MCF 10A (cell line): Measurements from ENCODE around the gene ATPAF1. TPM values are rescaled to one million over a fixed set of nuclear protein-coding genes. Genes with fewer than 3 reads are reported as not detected.
"Not testable (repeated sequence)": the region's sequence is repeated elsewhere in the genome, so short reads cannot be mapped to it uniquely, and the experiment has no call there.

ENCODE experiments used
- BruUV-seq: library from RNA; stranded (reverse); fragments of 400-500 nt; replicated peaks from 2 replicates; lab custom pipeline; 2021; lab: Mats Ljungman, UMichigan
- CTCF ChIA-PET: fragments of 300-600 bp; sonication (Branson Sonifier 250); formaldehyde crosslinking; extraction: SDS; loops from one replicate; lab custom pipeline; 2021; ENCODE audit warnings: antibody characterized with exemption, inconsistent platforms; lab: Yijun Ruan, JAX
- POLR2A ChIA-PET: fragments of 300-600, 350-650 bp; sonication (Branson Sonifier 250); formaldehyde crosslinking; extraction: SDS; loops from one replicate; lab custom pipeline; 2020; ENCODE audit warnings: antibody characterized with exemption, inconsistent platforms; lab: Yijun Ruan, JAX
- DNase-seq: peaks from one replicate; pipeline ENCODE4 v3.0.0-alpha.2; 2018; ENCODE audit not compliant: unreplicated experiment
- H3K27ac Mint-ChIP-seq: one replicate; pipeline ENCODE4 v1.8.0; 2022; ENCODE audit warnings: mild to moderate bottlenecking, low read depth, mixed read lengths; ENCODE audit not compliant: unreplicated experiment
- H3K27me3 Mint-ChIP-seq: one replicate; pipeline ENCODE4 v1.8.0; 2022; ENCODE audit warnings: mixed read lengths; ENCODE audit not compliant: insufficient read depth, unreplicated experiment
- H3K36me3 Mint-ChIP-seq: one replicate; pipeline ENCODE4 v1.8.0; 2022; ENCODE audit warnings: mild to moderate bottlenecking, moderate library complexity, mixed read lengths; ENCODE audit not compliant: insufficient read depth, unreplicated experiment
- H3K4me1 Mint-ChIP-seq: one replicate; pipeline ENCODE4 v1.8.0; 2022; ENCODE audit warnings: mixed read lengths; ENCODE audit not compliant: insufficient read depth, unreplicated experiment
- H3K4me3 Mint-ChIP-seq: one replicate; pipeline ENCODE4 v1.8.0; 2022; ENCODE audit warnings: mild to moderate bottlenecking, moderate library complexity, mixed read lengths; ENCODE audit not compliant: unreplicated experiment
- H3K9me3 Mint-ChIP-seq: one replicate; pipeline ENCODE4 v1.8.0; 2022; ENCODE audit warnings: mixed read lengths; ENCODE audit not compliant: unreplicated experiment
- CTCF ChIP-seq: fragments of 200-600 bp; IDR thresholded peaks from one replicate; pipeline ENCODE4 v1.8.0; 2022; ENCODE audit warnings: antibody characterized with exemption, mild to moderate bottlenecking; ENCODE audit not compliant: unreplicated experiment
- intact Hi-C: fragments of 100-400 bp; cut with micrococcal nuclease; formaldehyde crosslinking; loops from 2 replicates; pipeline ENCODE4 v1.14.1; 2022
- total RNA-seq: library from RNA; stranded (reverse); gene quantifications from 2 replicates; pipeline ENCODE4 v1.2.3, GENCODE V29; 2022

ATPAF1 gene
- total RNA-seq, 1 experiment from 2014 or later: 43.2 TPM

DNA sequence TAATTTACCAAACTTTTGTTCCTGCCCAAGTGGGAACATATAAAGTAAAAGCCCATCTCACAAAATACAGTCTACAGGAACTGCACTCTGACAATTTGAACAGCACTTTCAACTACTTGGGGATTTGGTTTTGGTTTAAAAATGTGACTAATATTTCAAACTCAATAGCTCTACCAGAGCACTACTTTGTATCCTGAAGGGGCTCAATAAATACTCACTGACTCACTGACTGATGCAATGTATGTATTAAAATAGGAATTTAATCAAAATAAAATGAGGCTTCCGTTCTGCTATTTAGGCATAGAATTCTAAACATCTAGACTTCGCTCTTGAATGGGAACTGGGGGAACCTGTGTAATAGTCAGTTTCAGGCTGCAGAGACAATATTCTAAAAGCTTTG is 28.9 kb upstream of the ATPAF1 start:
- Mint-ChIP-seq H3K4me1 (no peaks in the 10 kb centered on the region), H3K27me3 (no peaks in the 10 kb centered on the region), H3K36me3 (peaks cover 72% of the 10 kb centered on the region), H3K27ac (no peak overlapping the region), H3K4me3 (no peak overlapping the region), H3K9me3 (no peaks in the 10 kb centered on the region)
- CTCF ChIA-PET: interaction anchor here (0.5 to 0.7 kb wide), 2 partner anchors 16 to 306 kb away, joined by 3 to 4 read pairs; no protein-coding TSS in a partner anchor
- BruUV-seq: no TSS peak
- no peak for DNase-seq
- POLR2A ChIA-PET: interaction anchor here (0.5 kb wide), 2 partner anchors 92 to 1037 kb away, joined by 3 read pairs; no protein-coding TSS in a partner anchor
- TF ChIP-seq CTCF: no peak
- intact Hi-C loops: no loop called here

- BruUV-seq, DNase-seq, H3K4me3 Mint-ChIP-seq, H3K4me1 Mint-ChIP-seq, H3K27ac Mint-ChIP-seq, H3K9me3 Mint-ChIP-seq, H3K27me3 Mint-ChIP-seq, intact Hi-C loops, CTCF ChIA-PET: not testable (repeated sequence)
- peaks cover 87% of the 10 kb centered on the region for H3K36me3 Mint-ChIP-seq
- POLR2A ChIA-PET: interaction anchor here (1.1 kb wide), 1 partner anchor 14 kb away, joined by 3 read pairs; no protein-coding TSS in a partner anchor
Observed at GRCh38 chr1:46694676-46695075, 26.5 kb upstream of the ATPAF1 start.

- TF ChIP-seq CTCF: no peak
- H3K27ac Mint-ChIP-seq: no peak overlapping the region
- no peaks in the 10 kb centered on the region for H3K9me3 Mint-ChIP-seq
- no peaks in the 10 kb centered on the region for H3K4me1 Mint-ChIP-seq
- no peaks in the 10 kb centered on the region for H3K27me3 Mint-ChIP-seq
- H3K4me3 Mint-ChIP-seq: no peak overlapping the region
- peaks cover 86% of the 10 kb centered on the region for H3K36me3 Mint-ChIP-seq
- no TSS peak for BruUV-seq
- intact Hi-C loops: no loop called here
- CTCF ChIA-PET: interaction anchor here (0.6 to 0.7 kb wide), 2 partner anchors 16 to 19 kb away, joined by 3 read pairs; no protein-coding TSS in a partner anchor
- no peak for DNase-seq
- POLR2A ChIA-PET: no interaction called here
Observed at GRCh38 chr1:46692811-46693770, 24.9 kb upstream of the ATPAF1 start.

DNA sequence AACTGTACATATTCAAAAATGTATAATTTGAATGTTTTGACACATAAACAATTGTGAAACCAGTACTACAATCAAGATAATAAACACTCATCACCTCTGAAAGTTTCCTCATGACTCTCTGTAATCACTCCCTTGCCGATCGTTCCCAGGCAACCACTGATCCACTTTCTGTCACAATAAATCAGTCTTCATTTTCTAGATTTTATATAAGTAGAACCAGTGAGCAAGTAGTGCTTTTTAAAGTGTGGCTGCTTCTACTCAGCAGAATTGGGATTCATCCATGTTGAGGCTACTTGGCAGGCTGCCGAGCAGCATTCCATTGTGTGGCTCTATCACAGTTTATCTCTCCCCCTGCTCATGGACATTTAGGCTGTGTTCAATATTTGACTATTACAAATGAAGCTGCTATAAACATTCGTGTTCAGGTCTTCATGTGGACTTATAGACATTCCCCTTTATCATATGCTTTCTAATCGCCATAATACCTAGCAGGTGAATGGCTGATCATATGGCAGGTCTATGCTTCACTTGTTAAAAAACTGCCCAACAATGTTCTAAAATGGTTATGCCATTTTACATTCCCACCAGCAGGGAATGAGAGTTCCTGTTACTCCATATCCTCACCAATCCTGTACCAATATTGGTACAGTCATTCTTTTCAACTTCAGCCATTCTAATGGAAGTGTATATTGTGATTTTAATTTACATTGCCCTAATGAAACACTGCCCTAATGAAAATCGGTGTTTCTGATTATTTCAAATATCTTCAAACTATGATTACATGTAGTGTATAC is 24.0 kb upstream of the ATPAF1 start:
- ChIA-PET CTCF (interaction anchor here (0.6 kb wide), 1 partner anchor 20 kb away, joined by 3 read pairs; no protein-coding TSS in a partner anchor), POLR2A (interaction anchor here (0.8 kb wide), 1 partner anchor 16 kb away, joined by 3 read pairs; no protein-coding TSS in a partner anchor)
- intact Hi-C loops: no loop called here
- no peaks in the 10 kb centered on the region for H3K27me3 Mint-ChIP-seq
- no peak for DNase-seq
- no peak overlapping the region for H3K4me3 Mint-ChIP-seq
- no peak overlapping the region for H3K27ac Mint-ChIP-seq
- no TSS peak for BruUV-seq
- H3K9me3 Mint-ChIP-seq: no peaks in the 10 kb centered on the region
- no peaks in the 10 kb centered on the region for H3K4me1 Mint-ChIP-seq
- peaks cover 89% of the 10 kb centered on the region for H3K36me3 Mint-ChIP-seq
- TF ChIP-seq CTCF: no peak
